Measurements from ENCODE around the gene PLCB4. TPM values are rescaled to one million over a fixed set of nuclear protein-coding genes. Genes with fewer than 3 reads are reported as not detected.

The PLCB4 gene
- total RNA-seq, 1 donor from 2014 or later, result 6.6 TPM

DNA sequence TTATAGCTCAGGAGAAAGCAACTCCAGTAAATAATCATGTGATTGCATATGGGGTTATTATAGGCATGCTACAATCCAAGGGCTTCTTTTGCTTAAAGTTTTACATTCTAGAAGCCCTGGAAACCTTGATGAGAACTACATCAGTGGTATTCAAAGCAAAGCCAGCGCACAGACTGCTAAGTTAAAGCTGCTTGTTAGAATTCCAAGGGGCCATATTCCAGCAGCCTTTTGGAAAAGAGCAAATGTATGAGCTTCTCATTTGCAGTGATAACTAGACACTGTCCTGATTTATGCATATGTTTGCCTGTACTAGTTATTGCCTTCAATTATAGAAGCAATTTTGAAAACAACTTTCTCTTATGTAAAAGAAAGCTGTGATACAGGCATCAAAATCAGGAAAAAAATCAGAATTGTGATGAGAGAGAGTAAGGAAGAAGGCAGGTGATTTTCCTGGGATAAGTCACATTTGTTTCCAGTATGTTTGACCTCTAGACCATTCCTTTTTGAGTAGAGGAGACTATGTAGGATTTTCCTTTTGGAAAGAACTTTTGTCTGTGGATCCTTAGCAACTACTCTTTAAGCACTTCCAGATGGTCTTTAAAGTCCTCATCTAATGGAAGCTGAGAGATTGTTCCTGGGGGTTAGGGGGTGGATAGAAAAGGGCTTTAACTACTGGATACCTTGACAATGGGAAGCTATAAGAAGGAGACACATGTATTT, 159.2 kb downstream of the PLCB4 start:
- H3K4me3 ChIP-seq, result no peak overlapping the region
- TF ChIP-seq, protein P1, sequence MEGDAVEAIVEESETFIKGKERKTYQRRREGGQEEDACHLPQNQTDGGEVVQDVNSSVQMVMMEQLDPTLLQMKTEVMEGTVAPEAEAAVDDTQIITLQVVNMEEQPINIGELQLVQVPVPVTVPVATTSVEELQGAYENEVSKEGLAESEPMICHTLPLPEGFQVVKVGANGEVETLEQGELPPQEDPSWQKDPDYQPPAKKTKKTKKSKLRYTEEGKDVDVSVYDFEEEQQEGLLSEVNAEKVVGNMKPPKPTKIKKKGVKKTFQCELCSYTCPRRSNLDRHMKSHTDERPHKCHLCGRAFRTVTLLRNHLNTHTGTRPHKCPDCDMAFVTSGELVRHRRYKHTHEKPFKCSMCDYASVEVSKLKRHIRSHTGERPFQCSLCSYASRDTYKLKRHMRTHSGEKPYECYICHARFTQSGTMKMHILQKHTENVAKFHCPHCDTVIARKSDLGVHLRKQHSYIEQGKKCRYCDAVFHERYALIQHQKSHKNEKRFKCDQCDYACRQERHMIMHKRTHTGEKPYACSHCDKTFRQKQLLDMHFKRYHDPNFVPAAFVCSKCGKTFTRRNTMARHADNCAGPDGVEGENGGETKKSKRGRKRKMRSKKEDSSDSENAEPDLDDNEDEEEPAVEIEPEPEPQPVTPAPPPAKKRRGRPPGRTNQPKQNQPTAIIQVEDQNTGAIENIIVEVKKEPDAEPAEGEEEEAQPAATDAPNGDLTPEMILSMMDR (IDR thresholded peaks at IDR 0.05), result no peak
- no peaks in the 10 kb centered on the region for H3K27me3 ChIP-seq (ENCODE audit: low read depth)
- intact Hi-C loops (cut with DNase I), result no loop called here
- peaks cover 11% of the 10 kb centered on the region for H3K4me1 ChIP-seq
- H3K9me3 ChIP-seq, result no peaks in the 10 kb centered on the region
- no peaks in the 10 kb centered on the region for H3K36me3 ChIP-seq
- H3K27ac ChIP-seq, result no peak overlapping the region
- DNase-seq, result no peak
- ATAC-seq, result no peak

DNA sequence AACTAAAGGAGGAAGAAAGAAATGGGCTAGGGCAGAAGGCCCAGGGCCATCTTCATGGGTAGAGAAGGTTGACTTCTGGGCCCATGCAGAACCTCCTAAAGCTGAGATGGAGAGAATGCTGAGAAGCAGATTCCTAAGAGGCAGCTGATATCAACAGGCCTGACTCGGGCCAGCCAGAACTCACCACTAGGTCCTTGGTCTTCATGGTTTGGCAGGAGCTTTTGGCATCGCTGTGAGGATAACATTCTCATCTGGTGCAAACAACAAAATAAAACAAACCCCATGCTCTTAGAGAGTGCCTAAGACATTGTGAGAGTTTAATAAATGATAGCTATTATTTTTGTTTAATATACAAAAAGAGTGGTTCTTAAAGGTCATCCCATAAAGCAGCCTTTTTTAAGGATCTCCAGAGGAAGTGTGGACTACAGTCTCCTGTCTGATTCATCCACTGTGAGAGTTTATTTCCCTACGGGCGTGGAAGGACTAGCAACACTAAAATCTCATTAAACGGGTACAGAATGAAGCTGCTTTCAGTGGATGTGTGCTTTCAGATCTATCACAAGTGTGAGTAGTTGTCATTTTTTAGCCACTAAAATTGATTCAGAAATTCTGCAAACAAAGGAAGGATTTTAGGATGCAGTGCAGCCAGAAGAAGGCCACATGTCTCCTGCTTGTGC, 160.0 kb downstream of the PLCB4 start:
- no peaks in the 10 kb centered on the region for H3K9me3 ChIP-seq
- DNase-seq (no peak), ATAC-seq (no peak)
- TF ChIP-seq, protein P1 (IDR thresholded peaks at IDR 0.05), result no peak
- H3K36me3 ChIP-seq, result no peaks in the 10 kb centered on the region
- H3K27ac ChIP-seq, result no peak overlapping the region
- H3K27me3 ChIP-seq (ENCODE audit: low read depth), result no peaks in the 10 kb centered on the region
- intact Hi-C loops (cut with DNase I), result no loop called here
- peaks cover 11% of the 10 kb centered on the region for H3K4me1 ChIP-seq
- H3K4me3 ChIP-seq, result no peak overlapping the region

GRCh38 chr20:9230406-9230805, 161.5 kb downstream of the PLCB4 start:
- no peaks in the 10 kb centered on the region for H3K36me3 ChIP-seq
- intact Hi-C loops (cut with DNase I), result no loop called here
- DNase-seq (no peak), ATAC-seq (no peak)
- peaks cover 11% of the 10 kb centered on the region for H3K4me1 ChIP-seq
- TF ChIP-seq, protein P1 (IDR thresholded peaks at IDR 0.05), result no peak
- H3K4me3 ChIP-seq, result no peak overlapping the region
- no peak overlapping the region for H3K27ac ChIP-seq
- no peaks in the 10 kb centered on the region for H3K27me3 ChIP-seq (ENCODE audit: low read depth)
- H3K9me3 ChIP-seq, result no peaks in the 10 kb centered on the region

GRCh38 chr20:9233804-9234203, 164.9 kb downstream of the PLCB4 start:
- intact Hi-C loops (cut with DNase I), result no loop called here
- TF ChIP-seq, protein P1 (IDR thresholded peaks at IDR 0.05), result no peak
- H3K36me3 ChIP-seq, result no peaks in the 10 kb centered on the region
- H3K9me3 ChIP-seq, result no peaks in the 10 kb centered on the region
- no peaks in the 10 kb centered on the region for H3K4me1 ChIP-seq
- DNase-seq (no peak), ATAC-seq (no peak)
- no peak overlapping the region for H3K4me3 ChIP-seq
- no peak overlapping the region for H3K27ac ChIP-seq
- no peaks in the 10 kb centered on the region for H3K27me3 ChIP-seq (ENCODE audit: low read depth)

- no peaks in the 10 kb centered on the region for H3K9me3 ChIP-seq
- intact Hi-C loops (cut with DNase I), result no loop called here
- ATAC-seq (no peak), DNase-seq (no peak)
- TF ChIP-seq, protein P1 (IDR thresholded peaks at IDR 0.05), result no peak
- H3K27ac ChIP-seq, result no peak overlapping the region
- H3K27me3 ChIP-seq (ENCODE audit: low read depth), result no peaks in the 10 kb centered on the region
- no peaks in the 10 kb centered on the region for H3K4me1 ChIP-seq
- H3K36me3 ChIP-seq, result no peaks in the 10 kb centered on the region
- H3K4me3 ChIP-seq, result no peak overlapping the region
These were observed 166.6 kb downstream of the PLCB4 start for GRCh38 chr20:9235518-9235917.

Measured in lower lobe of right lung (tissue), 2 donors.